Upper lobe of left lung (tissue), 4 donors: ENCODE data around the gene AJAP1.

Experiments used
- CTCF ChIP-seq, 6 experiments: fragments of 450-650 bp in 4 of 6; fragments of 200-600 bp in 2 of 6; sonication (generic) in 2 of 6; IDR thresholded peaks; one replicate each; pipeline ENCODE4 v1.5.1; 2016 to 2019; ENCODE audit warnings: antibody characterized with exemption in 6 of 6
- POLR2A ChIP-seq, 4 donors: fragments of 450-650 bp; IDR thresholded peaks; one replicate each; pipeline ENCODE4 v1.5.1; 2016 to 2017; ENCODE audit warnings: antibody characterized with exemption in 4 of 4, mild to moderate bottlenecking in 2 of 4

GRCh38 chr1:4710592-4711415, 56.4 kb downstream of the AJAP1 start:
- TF ChIP-seq POLR2A (IDR thresholded peaks at IDR 0.05) (no peak), CTCF (IDR thresholded peaks at IDR 0.05) (no peak)
